ENCODE results near the gene EMC7.

EMC7 gene

GRCh38 chr15:34047893-34048775 lies 53.5 kb downstream of the EMC7 start:
- H3K79me2 ChIP-seq (ENCODE audit: control insufficient read depth, low read length): no peaks in the 10 kb centered on the region
- no peaks in the 10 kb centered on the region for H3K9me2 ChIP-seq (replicated peaks; ENCODE audit: control insufficient read depth, low read length)
- H3K27me3 ChIP-seq (ENCODE audit: control insufficient read depth, low read length): peaks cover 2% of the 10 kb centered on the region; the same call in 1 of the 2 replicates
- H3K4me2 ChIP-seq (ENCODE audit: low read length): no peak overlapping the region
- H3K4me1 ChIP-seq (ENCODE audit: control insufficient read depth, low read length): no peaks in the 10 kb centered on the region
- no peaks in the 10 kb centered on the region for H4K20me1 ChIP-seq (ENCODE audit: control insufficient read depth, insufficient read depth, low read depth, low read length)
- H3F3A ChIP-seq (ENCODE audit: control insufficient read depth, insufficient read depth): no peaks in the 10 kb centered on the region
- no peak overlapping the region for H3K27ac ChIP-seq (ENCODE audit: low read depth, low read length)
- no peaks in the 10 kb centered on the region; the same call in 1 of the 2 replicates for H3K9me3 ChIP-seq (ENCODE audit: control insufficient read depth, insufficient read depth, low read length)
- H3K4me3 ChIP-seq (ENCODE audit: low read length): no peak overlapping the region
- TF ChIP-seq EZH2phosphoT487 (IDR thresholded peaks at IDR 0.05; ENCODE audit: borderline replicate concordance, low read length): no peak
- TF ChIP-seq CTCF (IDR thresholded peaks at IDR 0.05; ENCODE audit: low read depth, low read length, poor library complexity, severe bottlenecking): no peak
- no peaks in the 10 kb centered on the region for H3K36me3 ChIP-seq (ENCODE audit: control insufficient read depth, low read length)

GRCh38 chr15:34046471-34047145 lies 55.1 kb downstream of the EMC7 start:
- Histone ChIP-seq H3F3A (ENCODE audit: control insufficient read depth, insufficient read depth) (no peaks in the 10 kb centered on the region), H3K27ac (ENCODE audit: low read depth, low read length) (no peak overlapping the region), H3K4me2 (ENCODE audit: low read length) (no peak overlapping the region), H3K9me3 (ENCODE audit: control insufficient read depth, insufficient read depth, low read length) (no peaks in the 10 kb centered on the region; the same call in 1 of the 2 replicates), H3K9me2 (replicated peaks; ENCODE audit: control insufficient read depth, low read length) (no peaks in the 10 kb centered on the region), H3K27me3 (ENCODE audit: control insufficient read depth, low read length) (peaks cover 2% of the 10 kb centered on the region; the same call in 1 of the 2 replicates), H3K36me3 (ENCODE audit: control insufficient read depth, low read length) (no peaks in the 10 kb centered on the region), H4K20me1 (ENCODE audit: control insufficient read depth, insufficient read depth, low read depth, low read length) (no peaks in the 10 kb centered on the region), H3K4me1 (ENCODE audit: control insufficient read depth, low read length) (no peaks in the 10 kb centered on the region), H3K4me3 (ENCODE audit: low read length) (no peak overlapping the region), H3K79me2 (ENCODE audit: control insufficient read depth, low read length) (no peaks in the 10 kb centered on the region)
- no peak for TF ChIP-seq CTCF (IDR thresholded peaks at IDR 0.05; ENCODE audit: low read depth, low read length, poor library complexity, severe bottlenecking)

GRCh38 chr15:34043813-34044212 lies 57.8 kb downstream of the EMC7 start:
- TF ChIP-seq CTCF (IDR thresholded peaks at IDR 0.05; ENCODE audit: low read depth, low read length, poor library complexity, severe bottlenecking) (no peak), EZH2phosphoT487 (IDR thresholded peaks at IDR 0.05; ENCODE audit: borderline replicate concordance, low read length) (no peak)
- H3K79me2 ChIP-seq (ENCODE audit: control insufficient read depth, low read length): no peaks in the 10 kb centered on the region
- peaks cover 5% of the 10 kb centered on the region; the same call in 1 of the 2 replicates for H3F3A ChIP-seq (ENCODE audit: control insufficient read depth, insufficient read depth)
- H3K9me3 ChIP-seq (ENCODE audit: control insufficient read depth, insufficient read depth, low read length): no peaks in the 10 kb centered on the region
- no peak overlapping the region for H3K4me2 ChIP-seq (ENCODE audit: low read length)
- H3K27ac ChIP-seq (ENCODE audit: low read depth, low read length): no peak overlapping the region
- no peak overlapping the region for H3K4me3 ChIP-seq (ENCODE audit: low read length)
- no peaks in the 10 kb centered on the region for H3K27me3 ChIP-seq (ENCODE audit: control insufficient read depth, low read length)
- no peaks in the 10 kb centered on the region for H3K36me3 ChIP-seq (ENCODE audit: control insufficient read depth, low read length)
- H3K9me2 ChIP-seq (replicated peaks; ENCODE audit: control insufficient read depth, low read length): no peaks in the 10 kb centered on the region
- H3K4me1 ChIP-seq (ENCODE audit: control insufficient read depth, low read length): peaks cover 10% of the 10 kb centered on the region
- H4K20me1 ChIP-seq (ENCODE audit: control insufficient read depth, insufficient read depth, low read depth, low read length): no peaks in the 10 kb centered on the region

Measured in DOHH2 (cell line).